Posterior vena cava (tissue), 2 donors: ENCODE results near the gene ELF4. TPM values are rescaled to one million over a fixed set of nuclear protein-coding genes. Genes with fewer than 3 reads are reported as not detected.

ENCODE experiments used
- total RNA-seq, 2 donors: library from RNA; stranded (reverse); fragmentation: NEBNext Ultra II Directional; extraction: Animal tissue kit (Norgen Biotek cat#: 25700); gene quantifications; one replicate each; pipeline ENCODE4 v1.2.1, GENCODE V29; 2021
- donor health status: DM: yes; HTN: yes; CAD: no.
- donor health status: DM: yes; HTN: yes; CAD: no.

Gene ELF4
- total RNA-seq, 2 donors from 2014 or later, result 13.6 to 13.8 TPM

Other genes starting within 250 kb of the ELF4 start
- gene UTP14A, start 204.3 kb downstream of the ELF4 start, total RNA-seq, result 10 to 100 TPM; 13.2 to 14.3 TPM
- gene BCORL1, start 127.9 kb downstream of the ELF4 start, total RNA-seq, result 10 to 100 TPM; 14.8 to 17.7 TPM
- 10 to 100 TPM; 17.5 to 22.6 TPM for gene AIFM1, start 55.3 kb upstream of the ELF4 start, total RNA-seq
- gene RAB33A, start 61.5 kb upstream of the ELF4 start, total RNA-seq, result 10 to 100 TPM in 1 of 2 donors, 1 to 10 TPM in 1; 7.4 to 12.7 TPM
- gene ZNF280C, start 158.4 kb upstream of the ELF4 start, total RNA-seq, result 1 to 10 TPM; 4.4 to 4.7 TPM
- gene SLC25A14, start 229.4 kb upstream of the ELF4 start, total RNA-seq, result 1 to 10 TPM; 6.9 to 8.4 TPM